ENCODE data around the gene D2HGDH.

Gene D2HGDH

GRCh38 chr2:241769819-241770184 is 35.4 kb downstream of the D2HGDH start:
- Histone ChIP-seq H3K27ac (ENCODE audit: low read depth, low read length) (no peak overlapping the region), H4K5ac (ENCODE audit: low read length) (no peak overlapping the region), H3K23ac (ENCODE audit: low read length) (no peak overlapping the region), H3K79me2 (ENCODE audit: control insufficient read depth, insufficient read depth, low read length) (no peaks in the 10 kb centered on the region), H2BK5ac (ENCODE audit: low read length) (no peak overlapping the region), H3K9ac (ENCODE audit: low read length) (no peak overlapping the region), H3K79me1 (ENCODE audit: low read length) (no peaks in the 10 kb centered on the region), H2BK120ac (ENCODE audit: low read depth, low read length) (no peak overlapping the region), H3K56ac (ENCODE audit: low read length) (no peak overlapping the region), H3K4ac (ENCODE audit: low read depth, low read length) (no peak overlapping the region), H4K8ac (ENCODE audit: low read depth, low read length) (no peak overlapping the region), H3K4me2 (ENCODE audit: low read length) (no peak overlapping the region), H3K36me3 (ENCODE audit: control insufficient read depth, insufficient read depth, low read length) (no peaks in the 10 kb centered on the region), H2AK5ac (ENCODE audit: low read length) (no peak overlapping the region), H2BK15ac (replicated peaks; ENCODE audit: low read depth) (no peak overlapping the region), H3K4me3 (ENCODE audit: low read length) (no peak overlapping the region), H3K18ac (ENCODE audit: low read length) (no peak overlapping the region), H3K4me1 (ENCODE audit: control insufficient read depth, low read depth, low read length) (peaks cover 2% of the 10 kb centered on the region), H3K27me3 (ENCODE audit: insufficient read depth, low read length, poor library complexity) (no peaks in the 10 kb centered on the region)
- DNase-seq: no peak
- WGBS (ENCODE audit: extremely low coverage, insufficient coverage, low lambda C conversion rate): no CpG with 5 or more reads among the region's 13 CpGs

GRCh38 chr2:241770185-241770935 is 35.9 kb downstream of the D2HGDH start:
- no peak overlapping the region for H3K4me3 ChIP-seq (ENCODE audit: low read length)
- no peak overlapping the region for H3K18ac ChIP-seq (ENCODE audit: low read length)
- no peak for DNase-seq
- H3K36me3 ChIP-seq (ENCODE audit: control insufficient read depth, insufficient read depth, low read length): no peaks in the 10 kb centered on the region
- H2AK5ac ChIP-seq (ENCODE audit: low read length): no peak overlapping the region
- peaks cover 2% of the 10 kb centered on the region for H3K4me1 ChIP-seq (ENCODE audit: control insufficient read depth, low read depth, low read length)
- H3K4ac ChIP-seq (ENCODE audit: low read depth, low read length): no peak overlapping the region
- H3K79me1 ChIP-seq (ENCODE audit: low read length): no peaks in the 10 kb centered on the region
- no peak overlapping the region for H3K27ac ChIP-seq (ENCODE audit: low read depth, low read length)
- no peak overlapping the region for H3K9ac ChIP-seq (ENCODE audit: low read length)
- no peak overlapping the region for H3K23ac ChIP-seq (ENCODE audit: low read length)
- no peak overlapping the region for H3K4me2 ChIP-seq (ENCODE audit: low read length)
- H2BK120ac ChIP-seq (ENCODE audit: low read depth, low read length): no peak overlapping the region
- no peak overlapping the region for H3K56ac ChIP-seq (ENCODE audit: low read length)
- no peaks in the 10 kb centered on the region for H3K79me2 ChIP-seq (ENCODE audit: control insufficient read depth, insufficient read depth, low read length)
- H3K27me3 ChIP-seq (ENCODE audit: insufficient read depth, low read length, poor library complexity): no peaks in the 10 kb centered on the region
- no peak overlapping the region for H4K5ac ChIP-seq (ENCODE audit: low read length)
- no peak overlapping the region for H2BK5ac ChIP-seq (ENCODE audit: low read length)
- no peak overlapping the region for H2BK15ac ChIP-seq (replicated peaks; ENCODE audit: low read depth)
- no CpG with 5 or more reads among the region's 27 CpGs for WGBS (ENCODE audit: extremely low coverage, insufficient coverage, low lambda C conversion rate)
- H4K8ac ChIP-seq (ENCODE audit: low read depth, low read length): no peak overlapping the region

GRCh38 chr2:241770936-241771285 is 36.5 kb downstream of the D2HGDH start:
- no peak overlapping the region for H3K56ac ChIP-seq (ENCODE audit: low read length)
- no peak overlapping the region for H2AK5ac ChIP-seq (ENCODE audit: low read length)
- no peak overlapping the region for H2BK120ac ChIP-seq (ENCODE audit: low read depth, low read length)
- H3K4me1 ChIP-seq (ENCODE audit: control insufficient read depth, low read depth, low read length): peaks cover 2% of the 10 kb centered on the region
- no peaks in the 10 kb centered on the region for H3K27me3 ChIP-seq (ENCODE audit: insufficient read depth, low read length, poor library complexity)
- no peak overlapping the region for H4K5ac ChIP-seq (ENCODE audit: low read length)
- no peak overlapping the region for H3K4ac ChIP-seq (ENCODE audit: low read depth, low read length)
- no peaks in the 10 kb centered on the region for H3K79me2 ChIP-seq (ENCODE audit: control insufficient read depth, insufficient read depth, low read length)
- H2BK5ac ChIP-seq (ENCODE audit: low read length): no peak overlapping the region
- no peak overlapping the region for H2BK15ac ChIP-seq (replicated peaks; ENCODE audit: low read depth)
- H3K36me3 ChIP-seq (ENCODE audit: control insufficient read depth, insufficient read depth, low read length): no peaks in the 10 kb centered on the region
- DNase-seq: no peak
- no peak overlapping the region for H3K4me3 ChIP-seq (ENCODE audit: low read length)
- no peak overlapping the region for H3K9ac ChIP-seq (ENCODE audit: low read length)
- H4K8ac ChIP-seq (ENCODE audit: low read depth, low read length): no peak overlapping the region
- no peak overlapping the region for H3K18ac ChIP-seq (ENCODE audit: low read length)
- H3K4me2 ChIP-seq (ENCODE audit: low read length): no peak overlapping the region
- no peak overlapping the region for H3K23ac ChIP-seq (ENCODE audit: low read length)
- WGBS (ENCODE audit: extremely low coverage, insufficient coverage, low lambda C conversion rate): no CpG with 5 or more reads among the region's 12 CpGs
- no peak overlapping the region for H3K27ac ChIP-seq (ENCODE audit: low read depth, low read length)
- H3K79me1 ChIP-seq (ENCODE audit: low read length): no peaks in the 10 kb centered on the region

GRCh38 chr2:241771286-241772062 is 37.0 kb downstream of the D2HGDH start:
- Histone ChIP-seq H3K27me3 (ENCODE audit: insufficient read depth, low read length, poor library complexity) (no peaks in the 10 kb centered on the region), H2BK15ac (replicated peaks; ENCODE audit: low read depth) (no peak overlapping the region), H3K18ac (ENCODE audit: low read length) (no peak overlapping the region), H3K4me3 (ENCODE audit: low read length) (no peak overlapping the region), H3K79me1 (ENCODE audit: low read length) (no peaks in the 10 kb centered on the region), H3K4me2 (ENCODE audit: low read length) (no peak overlapping the region), H4K5ac (ENCODE audit: low read length) (no peak overlapping the region), H3K79me2 (ENCODE audit: control insufficient read depth, insufficient read depth, low read length) (no peaks in the 10 kb centered on the region), H3K4me1 (ENCODE audit: control insufficient read depth, low read depth, low read length) (peaks cover 2% of the 10 kb centered on the region), H3K56ac (ENCODE audit: low read length) (peak overlapping the region; percentile 10), H4K8ac (ENCODE audit: low read depth, low read length) (no peak overlapping the region), H3K9ac (ENCODE audit: low read length) (no peak overlapping the region), H2AK5ac (ENCODE audit: low read length) (no peak overlapping the region), H3K27ac (ENCODE audit: low read depth, low read length) (no peak overlapping the region), H2BK120ac (ENCODE audit: low read depth, low read length) (no peak overlapping the region), H2BK5ac (ENCODE audit: low read length) (no peak overlapping the region), H3K4ac (ENCODE audit: low read depth, low read length) (no peak overlapping the region), H3K36me3 (ENCODE audit: control insufficient read depth, insufficient read depth, low read length) (no peaks in the 10 kb centered on the region), H3K23ac (ENCODE audit: low read length) (no peak overlapping the region)
- peak; percentile 42 for DNase-seq
- no CpG with 5 or more reads among the region's 38 CpGs for WGBS (ENCODE audit: extremely low coverage, insufficient coverage, low lambda C conversion rate)

GRCh38 chr2:241772063-241772499 is 37.7 kb downstream of the D2HGDH start:
- no peak overlapping the region for H3K56ac ChIP-seq (ENCODE audit: low read length)
- H4K5ac ChIP-seq (ENCODE audit: low read length): no peak overlapping the region
- no peak overlapping the region for H2BK5ac ChIP-seq (ENCODE audit: low read length)
- no CpG with 5 or more reads among the region's 9 CpGs for WGBS (ENCODE audit: extremely low coverage, insufficient coverage, low lambda C conversion rate)
- H3K27me3 ChIP-seq (ENCODE audit: insufficient read depth, low read length, poor library complexity): no peaks in the 10 kb centered on the region
- no peak overlapping the region for H4K8ac ChIP-seq (ENCODE audit: low read depth, low read length)
- H3K79me1 ChIP-seq (ENCODE audit: low read length): no peaks in the 10 kb centered on the region
- no peak overlapping the region for H2AK5ac ChIP-seq (ENCODE audit: low read length)
- H3K36me3 ChIP-seq (ENCODE audit: control insufficient read depth, insufficient read depth, low read length): no peaks in the 10 kb centered on the region
- H3K18ac ChIP-seq (ENCODE audit: low read length): no peak overlapping the region
- H2BK120ac ChIP-seq (ENCODE audit: low read depth, low read length): no peak overlapping the region
- H3K23ac ChIP-seq (ENCODE audit: low read length): no peak overlapping the region
- H3K9ac ChIP-seq (ENCODE audit: low read length): no peak overlapping the region
- no peaks in the 10 kb centered on the region for H3K79me2 ChIP-seq (ENCODE audit: control insufficient read depth, insufficient read depth, low read length)
- no peak overlapping the region for H2BK15ac ChIP-seq (replicated peaks; ENCODE audit: low read depth)
- H3K27ac ChIP-seq (ENCODE audit: low read depth, low read length): no peak overlapping the region
- H3K4me3 ChIP-seq (ENCODE audit: low read length): no peak overlapping the region
- no peak for DNase-seq
- peaks cover 2% of the 10 kb centered on the region for H3K4me1 ChIP-seq (ENCODE audit: control insufficient read depth, low read depth, low read length)
- no peak overlapping the region for H3K4ac ChIP-seq (ENCODE audit: low read depth, low read length)
- no peak overlapping the region for H3K4me2 ChIP-seq (ENCODE audit: low read length)
